WTC11 (cell line): ENCODE results near the gene MYO1H.

Experiments
- CTCF ChIP-seq: fragments of 200-600 bp; IDR thresholded peaks from 2 replicates; pipeline ENCODE4 v1.8.0; 2022; ENCODE audit warnings: antibody characterized with exemption
- ESRRA ChIP-seq: sonication (generic); formaldehyde crosslinking; IDR thresholded peaks from 2 replicates; pipeline ENCODE4 v1.8.1; 2022; ENCODE audit warnings: mild to moderate bottlenecking, missing genetic modification reagents, borderline replicate concordance
- ETV6 ChIP-seq: sonication (generic); formaldehyde crosslinking; IDR thresholded peaks from 2 replicates; pipeline ENCODE4 v1.8.1; 2022; ENCODE audit warnings: mild to moderate bottlenecking, missing genetic modification reagents
- GABPB1 ChIP-seq: sonication (generic); formaldehyde crosslinking; IDR thresholded peaks from 2 replicates; pipeline ENCODE4 v1.8.1; 2023; ENCODE audit warnings: mild to moderate bottlenecking, missing genetic modification reagents
- GTF2I ChIP-seq: fragments of 250-450 bp; sonication (Bioruptor Pico); conservative IDR thresholded peaks from 2 replicates; pipeline ENCODE4 v1.4.0; 2021; ENCODE audit warnings: mild to moderate bottlenecking
- SMAD4 ChIP-seq: sonication (generic); formaldehyde crosslinking; IDR thresholded peaks from 2 replicates; pipeline ENCODE4 v1.8.0; 2022; ENCODE audit warnings: mild to moderate bottlenecking, missing genetic modification reagents
- SP1 ChIP-seq: sonication (generic); formaldehyde crosslinking; conservative IDR thresholded peaks from 2 replicates; pipeline ENCODE4 v1.8.1; 2022; ENCODE audit warnings: missing genetic modification reagents
- ZNF281 ChIP-seq: sonication (generic); formaldehyde crosslinking; IDR thresholded peaks from 2 replicates; pipeline ENCODE4 v1.8.0; 2023; ENCODE audit warnings: mild to moderate bottlenecking, missing genetic modification reagents
- ZNF416 ChIP-seq: fragments of 250-450 bp; sonication (Bioruptor Pico); IDR thresholded peaks from 2 replicates; pipeline ENCODE4 v1.9.0; 2021; ENCODE audit warnings: mild to moderate bottlenecking, inconsistent platforms
- TF ChIP-seq, protein P1 (sequence below): fragments of 250-450 bp; sonication (Bioruptor Pico); IDR thresholded peaks from 2 replicates; pipeline ENCODE4 v1.9.0; 2021; ENCODE audit warnings: moderate library complexity, mild to moderate bottlenecking, inconsistent platforms, borderline replicate concordance
- TF ChIP-seq, protein P2 (sequence below): sonication (generic); formaldehyde crosslinking; IDR thresholded peaks from 2 replicates; pipeline ENCODE4 v1.8.1; 2022; ENCODE audit warnings: mild to moderate bottlenecking, moderate library complexity, missing genetic modification reagents

DNA sequence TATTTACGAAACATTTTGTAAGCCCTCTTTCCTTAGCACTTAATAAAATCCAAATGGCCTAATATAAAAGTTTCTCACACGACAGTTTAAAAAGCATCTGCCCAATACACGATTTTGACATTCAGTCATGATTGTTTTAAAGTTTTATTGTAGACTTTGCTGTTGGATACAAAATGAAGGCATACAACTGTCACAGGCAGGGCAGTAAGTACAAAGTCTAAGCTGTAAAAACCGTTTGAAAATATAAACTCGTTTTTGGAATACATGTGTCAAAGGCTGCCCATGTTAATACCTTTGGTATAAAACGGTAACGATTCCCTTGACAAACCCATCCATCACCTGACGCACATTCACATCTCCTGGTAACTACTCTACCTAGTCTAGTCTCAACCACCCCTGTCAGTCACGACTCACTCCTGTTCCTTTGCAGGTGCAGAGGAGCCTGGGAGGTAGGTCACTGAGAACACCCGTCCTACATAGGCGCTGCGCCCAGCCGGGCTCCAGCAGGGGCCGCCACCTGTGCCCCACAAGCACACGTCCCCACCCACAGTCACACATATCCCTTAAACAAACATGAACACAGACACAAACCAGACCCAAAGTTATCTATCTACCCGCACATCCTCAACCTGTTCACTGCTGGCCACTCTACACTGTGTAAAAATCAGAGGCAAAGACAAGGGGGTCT lies 102.3 kb downstream of the MYO1H start:
- TF ChIP-seq CTCF, result no peak
- TF ChIP-seq, protein P1, sequence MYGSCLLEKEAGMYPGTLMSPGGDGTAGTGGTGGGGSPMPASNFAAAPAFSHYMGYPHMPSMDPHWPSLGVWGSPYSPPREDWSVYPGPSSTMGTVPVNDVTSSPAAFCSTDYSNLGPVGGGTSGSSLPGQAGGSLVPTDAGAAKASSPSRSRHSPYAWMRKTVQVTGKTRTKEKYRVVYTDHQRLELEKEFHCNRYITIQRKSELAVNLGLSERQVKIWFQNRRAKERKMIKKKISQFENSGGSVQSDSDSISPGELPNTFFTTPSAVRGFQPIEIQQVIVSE (CRISPR knock-in tag), result no peak
- no peak for TF ChIP-seq ESRRA (CRISPR knock-in tag)
- no peak for TF ChIP-seq ETV6 (CRISPR knock-in tag)
- TF ChIP-seq, protein P2, sequence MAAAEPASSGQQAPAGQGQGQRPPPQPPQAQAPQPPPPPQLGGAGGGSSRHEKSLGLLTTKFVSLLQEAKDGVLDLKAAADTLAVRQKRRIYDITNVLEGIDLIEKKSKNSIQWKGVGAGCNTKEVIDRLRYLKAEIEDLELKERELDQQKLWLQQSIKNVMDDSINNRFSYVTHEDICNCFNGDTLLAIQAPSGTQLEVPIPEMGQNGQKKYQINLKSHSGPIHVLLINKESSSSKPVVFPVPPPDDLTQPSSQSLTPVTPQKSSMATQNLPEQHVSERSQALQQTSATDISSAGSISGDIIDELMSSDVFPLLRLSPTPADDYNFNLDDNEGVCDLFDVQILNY (CRISPR knock-in tag), result no peak
- no peak for TF ChIP-seq SMAD4
- TF ChIP-seq ZNF416, result no peak
- TF ChIP-seq GABPB1, result no peak
- no peak for TF ChIP-seq SP1 (CRISPR knock-in tag)
- no peak for TF ChIP-seq GTF2I (CRISPR knock-in tag)
- TF ChIP-seq ZNF281 (CRISPR knock-in tag), result no peak
